Right lobe of liver (tissue), 6 donors: ENCODE results near the gene CLPTM1L. TPM values are rescaled to one million over a fixed set of nuclear protein-coding genes. Genes with fewer than 3 reads are reported as not detected.

Source experiments
- ATAC-seq, 4 donors: fragments of 200-7000 bp; cut with Tn5 transposase; one replicate each; pipeline ENCODE4 v1.9.1; 2020; ENCODE audit warnings: mild to moderate bottlenecking in 4 of 4, moderate library complexity in 4 of 4
- DNase-seq, 3 donors: peaks; one replicate each; pipeline ENCODE4 v3.0.0-alpha.2; 2020
- H3K27ac ChIP-seq, 3 donors: fragments of 200-600 bp; one replicate each; pipeline ENCODE4 v1.8.0; 2022
- H3K27me3 ChIP-seq, 2 donors: fragments of 200-600 bp; one replicate each; pipeline ENCODE4 v1.8.0; 2022
- H3K36me3 ChIP-seq, 4 donors: fragments of 200-600 bp; sonication (generic) in 1 of 4; one replicate each; pipeline versions ENCODE4 v1.5.1 to v1.8.0; 2017 to 2022; ENCODE audit warnings: control low read depth in 1 of 4
- H3K4me1 ChIP-seq, 4 donors: fragments of 200-600 bp; sonication (generic) in 1 of 4; one replicate each; pipeline versions ENCODE4 v1.5.1 to v1.8.0; 2017 to 2022; ENCODE audit warnings: control low read depth in 1 of 4
- H3K4me3 ChIP-seq, 3 donors: fragments of 200-600 bp; one replicate each; pipeline ENCODE4 v1.8.0; 2022
- H3K9me3 ChIP-seq, 4 donors: fragments of 200-600 bp; sonication (generic) in 1 of 4; one replicate each; pipeline versions ENCODE4 v1.5.1 to v1.8.0; 2017 to 2022; ENCODE audit warnings: control low read depth in 1 of 4
- POLR2A ChIP-seq: fragments of 450-650 bp; IDR thresholded peaks from one replicate; pipeline ENCODE4 v1.6.1; 2017; ENCODE audit warnings: antibody characterized with exemption, mild to moderate bottlenecking
- WGBS: methylation state at CpG from one replicate; pipeline ENCODE4 v1.1.6; 2018; ENCODE audit warnings: low coverage, low lambda C conversion rate; ENCODE audit not compliant: insufficient coverage; ENCODE audit errors: missing lambda C conversion rate; 5-methylcytosine and 5-hydroxymethylcytosine counted together
- intact Hi-C, 2 donors: fragments of 100-400 bp; cut with DNase I; formaldehyde crosslinking; loops; one replicate each; pipeline versions ENCODE4 v1.11.2 to v1.14.1; 2022
- total RNA-seq, 6 experiments: library from RNA; depleted of rRNA in 2 of 6; stranded (reverse); fragments of >200 nt in 2 of 6; fragmentation: NEBNext Ultra II Directional in 3 of 6; extraction: Animal tissue kit (Norgen Biotek cat#: 25700) in 3 of 6; gene quantifications; one replicate each; pipeline versions ENCODE4 v1.1.0 to v1.2.4, GENCODE V29; 2016 to 2023
- TF ChIP-seq, protein P1 (sequence below), 4 donors: fragments of 200-600 bp in 3 of 4; fragments of 450-650 bp in 1 of 4; IDR thresholded peaks; one replicate each; pipeline versions ENCODE4 v1.5.1 to v1.8.0; 2016 to 2022; ENCODE audit warnings: antibody characterized with exemption in 4 of 4, mild to moderate bottlenecking in 2 of 4
- donor health status: DM: no; HTN: yes; CAD: no.
- donor health status: DM: no; HTN: no; CAD: no.
- donor health status: DM: no; HTN: no; CAD: no.
- donor health status: DM: no; HTN: yes; CAD: no.
- donor health status: DM: no; HTN: yes; CAD: no.

The CLPTM1L gene
- total RNA-seq, 6 experiments from 2014 or later, result 63.8 to 155 (median 128) TPM

DNA sequence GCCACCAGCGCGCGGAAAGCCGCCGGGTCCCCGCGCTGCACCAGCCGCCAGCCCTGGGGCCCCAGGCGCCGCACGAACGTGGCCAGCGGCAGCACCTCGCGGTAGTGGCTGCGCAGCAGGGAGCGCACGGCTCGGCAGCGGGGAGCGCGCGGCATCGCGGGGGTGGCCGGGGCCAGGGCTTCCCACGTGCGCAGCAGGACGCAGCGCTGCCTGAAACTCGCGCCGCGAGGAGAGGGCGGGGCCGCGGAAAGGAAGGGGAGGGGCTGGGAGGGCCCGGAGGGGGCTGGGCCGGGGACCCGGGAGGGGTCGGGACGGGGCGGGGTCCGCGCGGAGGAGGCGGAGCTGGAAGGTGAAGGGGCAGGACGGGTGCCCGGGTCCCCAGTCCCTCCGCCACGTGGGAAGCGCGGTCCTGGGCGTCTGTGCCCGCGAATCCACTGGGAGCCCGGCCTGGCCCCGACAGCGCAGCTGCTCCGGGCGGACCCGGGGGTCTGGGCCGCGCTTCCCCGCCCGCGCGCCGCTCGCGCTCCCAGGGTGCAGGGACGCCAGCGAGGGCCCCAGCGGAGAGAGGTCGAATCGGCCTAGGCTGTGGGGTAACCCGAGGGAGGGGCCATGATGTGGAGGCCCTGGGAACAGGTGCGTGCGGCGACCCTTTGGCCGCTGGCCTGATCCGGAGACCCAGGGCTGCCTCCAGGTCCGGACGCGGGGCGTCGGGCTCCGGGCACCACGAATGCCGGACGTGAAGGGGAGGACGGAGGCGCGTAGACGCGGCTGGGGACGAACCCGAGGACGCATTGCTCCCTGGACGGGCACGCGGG, 49.9 kb downstream of the CLPTM1L start, which contains the start of gene TERT:
Gene TERT (minus strand): TSS at position 234 of the 815 bp plus-strand sequence. CDS start 79 bp downstream, at position 155.
- intact Hi-C loops, result no loop called here
- Histone ChIP-seq H3K36me3 (no peaks in the 10 kb centered on the region), H3K27ac (no peak within 1 kb of the TSS), H3K9me3 (no peaks in the 10 kb centered on the region), H3K4me3 (no peak within 1 kb of the TSS), H3K27me3 (peaks cover 0 to 5% of the 10 kb centered on the region in 2 donors), H3K4me1 (peaks cover 0 to 6% (median 0%) of the 10 kb centered on the region in 4 donors)
- 3% methylated on average over 24 of the region's 102 CpGs for WGBS
- ATAC-seq, result peak in 2 of 4 donors; percentile 14 to 17
- TF ChIP-seq, protein P1, sequence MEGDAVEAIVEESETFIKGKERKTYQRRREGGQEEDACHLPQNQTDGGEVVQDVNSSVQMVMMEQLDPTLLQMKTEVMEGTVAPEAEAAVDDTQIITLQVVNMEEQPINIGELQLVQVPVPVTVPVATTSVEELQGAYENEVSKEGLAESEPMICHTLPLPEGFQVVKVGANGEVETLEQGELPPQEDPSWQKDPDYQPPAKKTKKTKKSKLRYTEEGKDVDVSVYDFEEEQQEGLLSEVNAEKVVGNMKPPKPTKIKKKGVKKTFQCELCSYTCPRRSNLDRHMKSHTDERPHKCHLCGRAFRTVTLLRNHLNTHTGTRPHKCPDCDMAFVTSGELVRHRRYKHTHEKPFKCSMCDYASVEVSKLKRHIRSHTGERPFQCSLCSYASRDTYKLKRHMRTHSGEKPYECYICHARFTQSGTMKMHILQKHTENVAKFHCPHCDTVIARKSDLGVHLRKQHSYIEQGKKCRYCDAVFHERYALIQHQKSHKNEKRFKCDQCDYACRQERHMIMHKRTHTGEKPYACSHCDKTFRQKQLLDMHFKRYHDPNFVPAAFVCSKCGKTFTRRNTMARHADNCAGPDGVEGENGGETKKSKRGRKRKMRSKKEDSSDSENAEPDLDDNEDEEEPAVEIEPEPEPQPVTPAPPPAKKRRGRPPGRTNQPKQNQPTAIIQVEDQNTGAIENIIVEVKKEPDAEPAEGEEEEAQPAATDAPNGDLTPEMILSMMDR (IDR thresholded peaks at IDR 0.05), result no peak
- no peak for TF ChIP-seq POLR2A
- peak in 1 of 3 donors; percentile 38 for DNase-seq

DNA sequence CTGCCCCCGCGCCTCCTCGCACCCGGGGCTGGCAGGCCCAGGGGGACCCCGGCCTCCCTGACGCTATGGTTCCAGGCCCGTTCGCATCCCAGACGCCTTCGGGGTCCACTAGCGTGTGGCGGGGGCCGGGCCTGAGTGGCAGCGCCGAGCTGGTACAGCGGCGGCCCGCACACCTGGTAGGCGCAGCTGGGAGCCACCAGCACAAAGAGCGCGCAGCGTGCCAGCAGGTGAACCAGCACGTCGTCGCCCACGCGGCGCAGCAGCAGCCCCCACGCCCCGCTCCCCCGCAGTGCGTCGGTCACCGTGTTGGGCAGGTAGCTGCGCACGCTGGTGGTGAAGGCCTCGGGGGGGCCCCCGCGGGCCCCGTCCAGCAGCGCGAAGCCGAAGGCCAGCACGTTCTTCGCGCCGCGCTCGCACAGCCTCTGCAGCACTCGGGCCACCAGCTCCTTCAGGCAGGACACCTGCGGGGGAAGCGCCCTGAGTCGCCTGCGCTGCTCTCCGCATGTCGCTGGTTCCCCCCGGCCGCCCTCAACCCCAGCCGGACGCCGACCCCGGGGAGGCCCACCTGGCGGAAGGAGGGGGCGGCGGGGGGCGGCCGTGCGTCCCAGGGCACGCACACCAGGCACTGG, 50.6 kb downstream of the CLPTM1L start:
- no peaks in the 10 kb centered on the region for H3K9me3 ChIP-seq
- no peak for TF ChIP-seq POLR2A
- TF ChIP-seq, protein P1 (IDR thresholded peaks at IDR 0.05), result no peak
- ATAC-seq, result peak in 1 of 4 donors; percentile 9
- H3K4me3 ChIP-seq, result no peak overlapping the region
- DNase-seq, result peak in 1 of 3 donors; percentile 33
- peaks cover 0 to 6% (median 0%) of the 10 kb centered on the region in 4 donors for H3K4me1 ChIP-seq
- H3K36me3 ChIP-seq, result no peaks in the 10 kb centered on the region
- intact Hi-C loops, result no loop called here
- WGBS, result no CpG with 5 or more reads among the region's 69 CpGs
- no peak overlapping the region for H3K27ac ChIP-seq
- H3K27me3 ChIP-seq, result peaks cover 0 to 5% of the 10 kb centered on the region in 2 donors

DNA sequence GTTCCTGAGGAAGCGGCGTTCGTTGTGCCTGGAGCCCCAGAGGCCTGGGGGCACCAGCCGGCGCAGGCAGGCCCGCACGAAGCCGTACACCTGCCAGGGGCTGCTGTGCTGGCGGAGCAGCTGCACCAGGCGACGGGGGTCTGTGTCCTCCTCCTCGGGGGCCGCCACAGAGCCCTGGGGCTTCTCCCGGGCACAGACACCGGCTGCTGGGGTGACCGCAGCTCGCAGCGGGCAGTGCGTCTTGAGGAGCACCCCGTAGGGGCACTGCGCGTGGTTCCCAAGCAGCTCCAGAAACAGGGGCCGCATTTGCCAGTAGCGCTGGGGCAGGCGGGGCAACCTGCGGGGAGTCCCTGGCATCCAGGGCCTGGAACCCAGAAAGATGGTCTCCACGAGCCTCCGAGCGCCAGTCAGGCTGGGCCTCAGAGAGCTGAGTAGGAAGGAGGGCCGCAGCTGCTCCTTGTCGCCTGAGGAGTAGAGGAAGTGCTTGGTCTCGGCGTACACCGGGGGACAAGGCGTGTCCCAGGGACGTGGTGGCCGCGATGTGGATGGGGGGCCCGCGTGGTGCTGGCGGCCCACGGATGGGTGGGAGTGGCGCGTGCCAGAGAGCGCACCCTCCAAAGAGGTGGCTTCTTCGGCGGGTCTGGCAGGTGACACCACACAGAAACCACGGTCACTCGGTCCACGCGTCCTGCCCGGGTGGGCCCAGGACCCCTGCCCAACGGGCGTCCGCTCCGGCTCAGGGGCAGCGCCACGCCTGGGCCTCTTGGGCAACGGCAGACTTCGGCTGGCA, 51.3 kb downstream of the CLPTM1L start:
- Histone ChIP-seq H3K9me3 (no peaks in the 10 kb centered on the region), H3K27me3 (peaks cover 0 to 5% of the 10 kb centered on the region in 2 donors), H3K4me1 (peaks cover 0 to 6% (median 0%) of the 10 kb centered on the region in 4 donors), H3K36me3 (no peaks in the 10 kb centered on the region), H3K27ac (no peak overlapping the region), H3K4me3 (no peak overlapping the region)
- TF ChIP-seq, protein P1 (IDR thresholded peaks at IDR 0.05), result no peak
- no peak for TF ChIP-seq POLR2A
- WGBS, result 95% methylated on average over 4 of the region's 60 CpGs
- DNase-seq (peak in 1 of 3 donors; percentile 37), ATAC-seq (peak in 1 of 4 donors; percentile 20)
- intact Hi-C loops, result no loop called here

DNA sequence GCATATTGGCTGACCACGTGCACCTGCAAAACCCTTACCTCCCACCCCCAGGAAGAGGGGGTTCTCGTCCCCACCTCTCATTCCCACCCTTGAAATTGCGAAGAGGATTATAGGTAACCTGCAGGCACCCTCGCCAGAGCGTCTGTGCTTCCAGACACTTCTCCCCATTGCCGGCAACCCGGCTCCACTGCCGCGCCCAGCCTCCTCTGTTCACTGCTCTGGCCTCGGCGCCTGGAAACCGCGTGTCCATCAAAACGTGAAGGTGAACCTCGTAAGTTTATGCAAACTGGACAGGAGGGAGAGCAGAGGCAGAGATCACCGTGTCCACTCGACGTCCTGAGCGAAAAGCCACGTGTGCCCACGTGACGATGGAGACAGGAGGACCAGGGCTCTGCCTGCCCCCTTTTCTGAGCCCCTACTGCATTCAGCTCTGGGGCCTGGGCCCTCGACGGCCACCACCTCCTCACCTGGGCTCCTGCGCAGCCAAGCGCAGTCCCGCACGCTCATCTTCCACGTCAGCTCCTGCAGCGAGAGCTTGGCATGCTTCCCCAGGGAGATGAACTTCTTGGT, 52.0 kb downstream of the CLPTM1L start:
- ATAC-seq, result no peak
- WGBS, result 78% methylated on average over 22 of the region's 30 CpGs
- H3K9me3 ChIP-seq, result no peaks in the 10 kb centered on the region

More for the DNA sequence above, 52.0 kb downstream of the CLPTM1L start:
- Histone ChIP-seq H3K36me3 (no peaks in the 10 kb centered on the region), H3K27me3 (peaks cover 0 to 5% of the 10 kb centered on the region in 2 donors), H3K27ac (no peak overlapping the region), H3K4me1 (peaks cover 0 to 6% (median 0%) of the 10 kb centered on the region in 4 donors), H3K4me3 (no peak overlapping the region)
- TF ChIP-seq, protein P1 (IDR thresholded peaks at IDR 0.05), result no peak
- TF ChIP-seq POLR2A, result no peak
- DNase-seq, result peak in 1 of 3 donors; percentile 20
- intact Hi-C loops, result no loop called here
